Stimulated activated CD8-positive, alpha-beta memory T cell treated with anti-CD3 and anti-CD28 coated beads, Interleukin-15, amount 100 ng/mL, for 24 hours (primary cell): Measurements from ENCODE around the gene FUOM.
"Not testable (repeated sequence)": the region's sequence is repeated elsewhere in the genome, so short reads cannot be mapped to it uniquely, and the experiment has no call there.

Source experiments
- DNase-seq: peaks from one replicate; pipeline ENCODE4 v3.0.0-alpha.2; 2020; ENCODE audit warnings: low read depth

Gene FUOM

GRCh38 chr10:133388236-133388972 lies 30.6 kb upstream of the FUOM start:
- DNase-seq: no peak

- DNase-seq: not testable (repeated sequence)
These were observed 29.1 kb upstream of the FUOM start for GRCh38 chr10:133386951-133387350.

- DNase-seq: no peak
These were observed 27.4 kb upstream of the FUOM start for GRCh38 chr10:133385214-133385613.

GRCh38 chr10:133384071-133384470 lies 26.3 kb upstream of the FUOM start:
- DNase-seq: no peak

GRCh38 chr10:133383551-133383950 lies 25.7 kb upstream of the FUOM start:
- DNase-seq: no peak

- no peak for DNase-seq
These were observed 23.2 kb upstream of the FUOM start for GRCh38 chr10:133381036-133381435.

- no peak for DNase-seq
These were observed 22.2 kb upstream of the FUOM start for GRCh38 chr10:133379801-133380666.

- no peak for DNase-seq
These were observed 21.5 kb upstream of the FUOM start, which contains the start of gene PAOX for GRCh38 chr10:133379152-133379800. TSS of gene PAOX (plus strand) at chr10:133379262. CDS start at chr10:133379317, 55 bp downstream.

GRCh38 chr10:133378251-133379096 lies 20.7 kb upstream of the FUOM start:
- DNase-seq: no peak

GRCh38 chr10:133377818-133378250 lies 20.0 kb upstream of the FUOM start:
- DNase-seq: no peak

GRCh38 chr10:133377025-133377817 lies 19.4 kb upstream of the FUOM start:
- DNase-seq: no peak

- not testable (repeated sequence) for DNase-seq
These were observed 18.4 kb upstream of the FUOM start for GRCh38 chr10:133376183-133376582.

GRCh38 chr10:133375357-133376115 lies 17.7 kb upstream of the FUOM start:
- no peak for DNase-seq

- DNase-seq: peak; percentile 82
These were observed 15.6 kb upstream of the FUOM start, which contains the start of gene ECHS1 for GRCh38 chr10:133373174-133374090. TSS of gene ECHS1 (minus strand) at chr10:133373354. CDS start at chr10:133373333, 21 bp downstream.

- DNase-seq: no peak
These were observed 14.7 kb upstream of the FUOM start for GRCh38 chr10:133372507-133372906.

GRCh38 chr10:133370030-133370786 lies 12.4 kb upstream of the FUOM start:
- no peak for DNase-seq

- DNase-seq: no peak
These were observed 10.3 kb upstream of the FUOM start for GRCh38 chr10:133368153-133368552.

GRCh38 chr10:133367461-133367860 lies 9.6 kb upstream of the FUOM start:
- not testable (repeated sequence) for DNase-seq
